SKM-1 treated with dmso at 0.1 percent for 144 hours (cell line): ENCODE results near the gene LMNA.
"Not testable (repeated sequence)": the region's sequence is repeated elsewhere in the genome, so short reads cannot be mapped to it uniquely, and the experiment has no call there.

Source experiments
- DNase-seq: peaks from one replicate; lab custom pipeline; 2025; ENCODE audit not compliant: unreplicated experiment; lab: John Stamatoyannopoulos, UW

The LMNA gene

GRCh38 chr1:156114101-156114918, at the start of gene LMNA:
Gene LMNA, plus strand, starts transcription at chr1:156114711. Its CDS starts 208 bp downstream, at chr1:156114919.
- no peak for DNase-seq

- no peak for DNase-seq
Measured at GRCh38 chr1:156065212-156065611, 49.3 kb upstream of the LMNA start.

- no peak for DNase-seq
Measured at GRCh38 chr1:156065871-156066270, 48.6 kb upstream of the LMNA start.

GRCh38 chr1:156067262-156067661, 47.2 kb upstream of the LMNA start:
- no peak for DNase-seq

GRCh38 chr1:156069490-156070455, 44.7 kb upstream of the LMNA start:
- DNase-seq: no peak

GRCh38 chr1:156070548-156070947, 44.0 kb upstream of the LMNA start:
- no peak for DNase-seq

GRCh38 chr1:156071332-156071816, 43.1 kb upstream of the LMNA start:
- DNase-seq: not testable (repeated sequence)

GRCh38 chr1:156072251-156072650, 42.3 kb upstream of the LMNA start:
- no peak for DNase-seq

GRCh38 chr1:156073110-156073687, 41.3 kb upstream of the LMNA start:
- no peak for DNase-seq

- no peak for DNase-seq
Measured at GRCh38 chr1:156073740-156074139, 40.8 kb upstream of the LMNA start.

- DNase-seq: no peak
Measured at GRCh38 chr1:156074661-156075060, 39.9 kb upstream of the LMNA start.

- DNase-seq: no peak
Measured at GRCh38 chr1:156075162-156075561, 39.3 kb upstream of the LMNA start.

- DNase-seq: no peak
Measured at GRCh38 chr1:156075775-156076204, 38.7 kb upstream of the LMNA start.

- DNase-seq: no peak
Measured at GRCh38 chr1:156076609-156077429, 37.7 kb upstream of the LMNA start.

- no peak for DNase-seq
Measured at GRCh38 chr1:156077430-156077760, 37.1 kb upstream of the LMNA start.

- no peak for DNase-seq
Measured at GRCh38 chr1:156078728-156079127, 35.8 kb upstream of the LMNA start.

GRCh38 chr1:156079762-156080161, 34.7 kb upstream of the LMNA start:
- DNase-seq: no peak

GRCh38 chr1:156080241-156080862, 34.2 kb upstream of the LMNA start:
- DNase-seq: no peak

- no peak for DNase-seq
Measured at GRCh38 chr1:156080863-156081179, 33.7 kb upstream of the LMNA start.

- DNase-seq: no peak
Measured at GRCh38 chr1:156081180-156081916, 33.2 kb upstream of the LMNA start.
